D721Med (cell line): ENCODE results near the gene CPTP.

Experiments used
- DNase-seq: peaks from one replicate; pipeline ENCODE4 v3.0.0; 2011; ENCODE audit warnings: low spot score; ENCODE audit not compliant: insufficient read length
- FAIRE-seq: peaks from 2 replicates; lab custom pipeline; 2011; peaks lifted over from hg19 to GRCh38; lab: Jason Lieb, UNC
- CTCF ChIP-seq: IDR thresholded peaks from 2 replicates; pipeline ENCODE4 v1.5.1; 2012; ENCODE audit warnings: mild to moderate bottlenecking, control low read depth; ENCODE audit not compliant: insufficient read depth; ENCODE audit errors: missing control alignments

CPTP gene

GRCh38 chr1:1349256-1350012, 24.8 kb downstream of the CPTP start, which contains the start of gene DVL1:
Gene DVL1 (minus strand): TSS chr1:1349418. CDS start chr1:1349065, 353 bp downstream.
- FAIRE-seq (no peak), DNase-seq (no peak)
- TF ChIP-seq CTCF: peak; percentile 45

GRCh38 chr1:1351511-1352427, 27.2 kb downstream of the CPTP start:
- TF ChIP-seq CTCF: no peak
- FAIRE-seq (no peak), DNase-seq (no peak)

GRCh38 chr1:1352786-1353388, 28.3 kb downstream of the CPTP start:
- FAIRE-seq: no peak
- TF ChIP-seq CTCF: no peak
- no peak for DNase-seq

- FAIRE-seq (no peak), DNase-seq (no peak)
- no peak for TF ChIP-seq CTCF
These were observed 29.0 kb downstream of the CPTP start for GRCh38 chr1:1353389-1354151.

- TF ChIP-seq CTCF: no peak
- FAIRE-seq (no peak), DNase-seq (no peak)
These were observed 30.0 kb downstream of the CPTP start for GRCh38 chr1:1354271-1355247.
